ENCODE measurements around the gene SERGEF. TPM values are rescaled to one million over a fixed set of nuclear protein-coding genes. Genes with fewer than 3 reads are reported as not detected.

The SERGEF gene
- total RNA-seq, 4 donors from 2014 or later = 17.1 to 39.3 (median 33.1) TPM

- DNase-seq (ENCODE audit: low spot score in 2 of 2) = no peak
- H3K4me3 ChIP-seq (ENCODE audit: low read depth, poor library complexity, severe bottlenecking) = no peak overlapping the region
- TF ChIP-seq POLR2A (IDR thresholded peaks at IDR 0.05) = no peak
- TF ChIP-seq CTCF (IDR thresholded peaks at IDR 0.05) = no peak
- intact Hi-C loops (cut with DNase I; ENCODE audit: low total_unique reads) = no loop called here
These were observed 241.9 kb downstream of the SERGEF start for GRCh38 chr11:17770917-17771316.

GRCh38 chr11:17770048-17770652 is 242.7 kb downstream of the SERGEF start:
- H3K4me3 ChIP-seq (ENCODE audit: low read depth, poor library complexity, severe bottlenecking) = no peak overlapping the region
- TF ChIP-seq POLR2A (IDR thresholded peaks at IDR 0.05) (no peak), CTCF (IDR thresholded peaks at IDR 0.05) (no peak)
- intact Hi-C loops (cut with DNase I; ENCODE audit: low total_unique reads) = no loop called here
- 70 to 71% methylated on average over 9 of the region's 9 CpGs for WGBS, 2 donors
- DNase-seq (ENCODE audit: low spot score in 2 of 2) = no peak

- no peak for DNase-seq (ENCODE audit: low spot score in 2 of 2)
- H3K4me3 ChIP-seq (ENCODE audit: low read depth, poor library complexity, severe bottlenecking) = no peak overlapping the region
- TF ChIP-seq CTCF (IDR thresholded peaks at IDR 0.05) (no peak), POLR2A (IDR thresholded peaks at IDR 0.05) (no peak)
- intact Hi-C loops (cut with DNase I; ENCODE audit: low total_unique reads) = loop anchor here (10.0 kb wide), 1 partner anchor 206 kb away; no protein-coding TSS in a partner anchor
- 88 to 100% methylated on average over 1 of the region's 1 CpG for WGBS, 2 donors
These were observed 243.6 kb downstream of the SERGEF start for GRCh38 chr11:17769218-17769617.

GRCh38 chr11:17768547-17768946 is 244.3 kb downstream of the SERGEF start:
- 83 to 90% methylated on average over 3 to 7 of the region's 7 CpGs for WGBS, 2 donors
- intact Hi-C loops (cut with DNase I; ENCODE audit: low total_unique reads) = loop anchor here (10.0 kb wide), 1 partner anchor 206 kb away; no protein-coding TSS in a partner anchor
- TF ChIP-seq CTCF (IDR thresholded peaks at IDR 0.05) (no peak), POLR2A (IDR thresholded peaks at IDR 0.05) (no peak)
- H3K4me3 ChIP-seq (ENCODE audit: low read depth, poor library complexity, severe bottlenecking) = no peak overlapping the region
- DNase-seq (ENCODE audit: low spot score in 2 of 2) = no peak

- 85 to 92% methylated on average over 2 of the region's 2 CpGs for whole genome bisulfite sequencing, 2 donors
- intact Hi-C loops (cut with DNase I; ENCODE audit: low total_unique reads) = loop anchor here (10.0 kb wide), 1 partner anchor 207 kb away; no protein-coding TSS in a partner anchor
- H3K4me3 ChIP-seq (ENCODE audit: low read depth, poor library complexity, severe bottlenecking) = no peak overlapping the region
- TF ChIP-seq POLR2A (IDR thresholded peaks at IDR 0.05) = no peak
- DNase-seq (ENCODE audit: low spot score in 2 of 2) = no peak
These were observed 244.9 kb downstream of the SERGEF start for GRCh38 chr11:17767914-17768313.

GRCh38 chr11:17767301-17767885 is 245.5 kb downstream of the SERGEF start:
- TF ChIP-seq POLR2A (IDR thresholded peaks at IDR 0.05) = no peak
- no peak for TF ChIP-seq CTCF (IDR thresholded peaks at IDR 0.05)
- WGBS, 2 donors = 86 to 93% methylated on average over 7 of the region's 7 CpGs
- H3K4me3 ChIP-seq (ENCODE audit: low read depth, poor library complexity, severe bottlenecking) = no peak overlapping the region
- DNase-seq (ENCODE audit: low spot score in 2 of 2) = no peak
- intact Hi-C loops (cut with DNase I; ENCODE audit: low total_unique reads) = loop anchor here (10.0 kb wide), 1 partner anchor 207 kb away; no protein-coding TSS in a partner anchor
